Measurements from ENCODE around the gene KIAA1614.

DNA sequence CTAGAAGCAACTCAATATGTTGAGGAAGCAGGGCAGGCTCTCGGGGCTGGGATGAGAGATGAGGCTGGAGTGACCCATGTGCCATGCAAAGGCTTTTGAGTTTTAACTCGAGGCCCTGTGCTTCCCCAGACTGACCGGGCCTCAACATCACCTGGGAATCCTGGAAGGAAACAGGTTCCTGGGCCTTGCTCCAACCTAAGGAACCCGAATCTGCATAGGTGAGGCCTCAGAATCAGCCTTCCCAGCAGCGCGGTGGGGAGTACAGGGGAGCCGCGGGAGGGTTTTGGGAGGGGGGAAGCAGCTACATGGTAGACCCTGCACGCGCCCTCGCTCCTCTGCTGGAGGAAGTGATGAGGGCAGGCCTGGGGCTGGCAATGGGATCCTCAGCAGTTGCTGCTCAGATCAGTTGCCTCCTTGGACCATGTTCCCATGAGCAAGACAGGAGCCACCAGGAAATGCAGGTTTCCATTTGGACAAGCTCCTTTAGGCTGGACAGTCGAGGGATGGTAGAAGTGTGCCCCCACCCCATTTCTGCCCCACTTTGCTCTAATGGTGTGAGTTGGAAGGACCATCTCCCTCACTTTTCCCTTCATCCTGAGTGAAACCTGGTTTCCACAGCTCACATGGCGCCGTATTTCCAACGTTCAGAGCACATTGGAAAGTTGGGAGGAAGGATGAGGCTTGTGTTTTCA lies 4.5 kb upstream of the KIAA1614 start:
- TF ChIP-seq, protein P1, sequence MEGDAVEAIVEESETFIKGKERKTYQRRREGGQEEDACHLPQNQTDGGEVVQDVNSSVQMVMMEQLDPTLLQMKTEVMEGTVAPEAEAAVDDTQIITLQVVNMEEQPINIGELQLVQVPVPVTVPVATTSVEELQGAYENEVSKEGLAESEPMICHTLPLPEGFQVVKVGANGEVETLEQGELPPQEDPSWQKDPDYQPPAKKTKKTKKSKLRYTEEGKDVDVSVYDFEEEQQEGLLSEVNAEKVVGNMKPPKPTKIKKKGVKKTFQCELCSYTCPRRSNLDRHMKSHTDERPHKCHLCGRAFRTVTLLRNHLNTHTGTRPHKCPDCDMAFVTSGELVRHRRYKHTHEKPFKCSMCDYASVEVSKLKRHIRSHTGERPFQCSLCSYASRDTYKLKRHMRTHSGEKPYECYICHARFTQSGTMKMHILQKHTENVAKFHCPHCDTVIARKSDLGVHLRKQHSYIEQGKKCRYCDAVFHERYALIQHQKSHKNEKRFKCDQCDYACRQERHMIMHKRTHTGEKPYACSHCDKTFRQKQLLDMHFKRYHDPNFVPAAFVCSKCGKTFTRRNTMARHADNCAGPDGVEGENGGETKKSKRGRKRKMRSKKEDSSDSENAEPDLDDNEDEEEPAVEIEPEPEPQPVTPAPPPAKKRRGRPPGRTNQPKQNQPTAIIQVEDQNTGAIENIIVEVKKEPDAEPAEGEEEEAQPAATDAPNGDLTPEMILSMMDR (IDR thresholded peaks at IDR 0.05), result no peak
- TF ChIP-seq EZH2 (IDR thresholded peaks at IDR 0.05), result no peak
- no peak for TF ChIP-seq EZH2phosphoT487 (IDR thresholded peaks at IDR 0.05)

Measured in neural progenitor cell (in vitro differentiated cells).